Gastrocnemius medialis (tissue), 4 donors: Measurements from ENCODE around the gene ZNF383. TPM values are rescaled to one million over a fixed set of nuclear protein-coding genes. Genes with fewer than 3 reads are reported as not detected.
A peak's percentile ranks its signal among the peaks of the same experiment; 100 is the strongest.

Experiments
- ATAC-seq, 2 donors: fragments of 150-250 bp; one replicate each; pipeline ENCODE4 v1.9.1; 2016
- DNase-seq, 2 donors: peaks; one replicate each; pipeline ENCODE4 v3.0.0-alpha.2; 2019
- H3K27ac ChIP-seq, 4 donors: fragments of 200-600 bp; sonication (generic); 1 replicate in 1 of 4; 2 replicates in 3 of 4; pipeline ENCODE4 v1.5.1; 2016 to 2018; ENCODE audit warnings: mild to moderate bottlenecking in 2 of 4, moderate library complexity in 1 of 4
- H3K27me3 ChIP-seq, 3 donors: fragments of 200-600 bp; sonication (generic) in 2 of 3; 1 replicate in 1 of 3; 2 replicates in 2 of 3; pipeline versions ENCODE4 v1.5.1 to v1.6.0; 2016 to 2019; ENCODE audit warnings: mild to moderate bottlenecking in 1 of 3, moderate library complexity in 1 of 3
- H3K36me3 ChIP-seq, 2 donors: fragments of 200-600 bp; sonication (generic) in 1 of 2; one replicate each; pipeline ENCODE4 v1.5.1; 2017 to 2018
- H3K4me1 ChIP-seq, 2 donors: fragments of 200-600 bp; sonication (generic) in 1 of 2; one replicate each; pipeline ENCODE4 v1.5.1; 2016 to 2017; ENCODE audit warnings: mild to moderate bottlenecking in 2 of 2
- H3K4me3 ChIP-seq, 4 donors: fragments of 200-600 bp; sonication (generic) in 3 of 4; 1 replicate in 1 of 4; 2 replicates in 3 of 4; pipeline ENCODE4 v1.5.1; 2016 to 2019; ENCODE audit warnings: mild to moderate bottlenecking in 2 of 4
- H3K9me3 ChIP-seq, 3 donors: fragments of 200-600 bp; sonication (generic) in 2 of 3; 1 replicate in 1 of 3; 2 replicates in 2 of 3; pipeline ENCODE4 v1.5.1; 2016 to 2019
- POLR2A ChIP-seq, 2 donors: fragments of 450-650 bp; IDR thresholded peaks; one replicate each; pipeline ENCODE4 v1.6.1; 2017; ENCODE audit warnings: antibody characterized with exemption in 2 of 2, mild to moderate bottlenecking in 2 of 2, moderate library complexity in 2 of 2
- in situ Hi-C, 4 donors: fragments of 200-750 bp; cut with MboI; loops; one replicate each; pipeline versions ENCODE4 v1.15.0 to v1.8.0; 2017; ENCODE audit warnings: low sequenced_read_pairs in 4 of 4
- intact Hi-C: fragments of 100-400 bp; cut with DNase I; formaldehyde crosslinking; loops from one replicate; pipeline ENCODE4 v1.15.1; 2023; ENCODE audit warnings: low total_unique reads
- total RNA-seq, 4 donors: library from RNA; depleted of rRNA; stranded (reverse); fragments of >200 nt; gene quantifications; one replicate each; pipeline versions ENCODE4 v1.1.0 to v1.2.3, GENCODE V29; 2016
- TF ChIP-seq, protein P1 (sequence below), 5 experiments: fragments of 450-650 bp in 3 of 5; fragments of 200-600 bp in 2 of 5; sonication (generic) in 2 of 5; IDR thresholded peaks in 4 of 5; conservative IDR thresholded peaks in 1 of 5; 1 replicate in 4 of 5; 2 replicates in 1 of 5; pipeline ENCODE4 v1.5.1; 2016 to 2019; ENCODE audit warnings: antibody characterized with exemption in 5 of 5, mild to moderate bottlenecking in 3 of 5, moderate library complexity in 3 of 5

ZNF383 gene
- total RNA-seq, 4 donors from 2014 or later = 2.3 to 8.4 (median 4.0) TPM

- no peak overlapping the region for H3K4me3 ChIP-seq
- no peaks in the 10 kb centered on the region for H3K9me3 ChIP-seq
- no peak for TF ChIP-seq POLR2A (IDR thresholded peaks at IDR 0.05)
- TF ChIP-seq, protein P1, sequence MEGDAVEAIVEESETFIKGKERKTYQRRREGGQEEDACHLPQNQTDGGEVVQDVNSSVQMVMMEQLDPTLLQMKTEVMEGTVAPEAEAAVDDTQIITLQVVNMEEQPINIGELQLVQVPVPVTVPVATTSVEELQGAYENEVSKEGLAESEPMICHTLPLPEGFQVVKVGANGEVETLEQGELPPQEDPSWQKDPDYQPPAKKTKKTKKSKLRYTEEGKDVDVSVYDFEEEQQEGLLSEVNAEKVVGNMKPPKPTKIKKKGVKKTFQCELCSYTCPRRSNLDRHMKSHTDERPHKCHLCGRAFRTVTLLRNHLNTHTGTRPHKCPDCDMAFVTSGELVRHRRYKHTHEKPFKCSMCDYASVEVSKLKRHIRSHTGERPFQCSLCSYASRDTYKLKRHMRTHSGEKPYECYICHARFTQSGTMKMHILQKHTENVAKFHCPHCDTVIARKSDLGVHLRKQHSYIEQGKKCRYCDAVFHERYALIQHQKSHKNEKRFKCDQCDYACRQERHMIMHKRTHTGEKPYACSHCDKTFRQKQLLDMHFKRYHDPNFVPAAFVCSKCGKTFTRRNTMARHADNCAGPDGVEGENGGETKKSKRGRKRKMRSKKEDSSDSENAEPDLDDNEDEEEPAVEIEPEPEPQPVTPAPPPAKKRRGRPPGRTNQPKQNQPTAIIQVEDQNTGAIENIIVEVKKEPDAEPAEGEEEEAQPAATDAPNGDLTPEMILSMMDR (IDR thresholded peaks at IDR 0.05 in 4 of 5, conservative IDR thresholded peaks at IDR 0.05 in 1 of 5) = no peak
- intact Hi-C loops (no loop called here), in situ Hi-C loops (no loop called here)
- DNase-seq (no peak), ATAC-seq (no peak)
- no peaks in the 10 kb centered on the region for H3K4me1 ChIP-seq
- H3K27ac ChIP-seq = no peak overlapping the region
- H3K36me3 ChIP-seq = peaks cover 3 to 94% of the 10 kb centered on the region in 2 donors
- H3K27me3 ChIP-seq = no peaks in the 10 kb centered on the region
These were observed 20.2 kb upstream of the ZNF383 start for GRCh38 chr19:37197768-37198167.

- Histone ChIP-seq H3K9me3 (no peaks in the 10 kb centered on the region), H3K27ac (peak overlapping the region; percentile 89 to 93 (median 91)), H3K27me3 (no peaks in the 10 kb centered on the region), H3K4me3 (peak overlapping the region; percentile 82 to 92 (median 88)), H3K4me1 (peaks cover 3 to 11% of the 10 kb centered on the region in 2 donors), H3K36me3 (peaks cover 8 to 30% of the 10 kb centered on the region in 2 donors)
- DNase-seq = no peak
- intact Hi-C loops = loop anchor here (2.0 to 10.0 kb wide), 8 partner anchors 115 to 1003 kb away; partner anchors contain the start of genes ZNF146, ZNF345, ZNF529 and ZNF540
- in situ Hi-C loops = loop anchor here in 1 of 4 donors (25.0 kb wide), 1 partner anchor 245 kb away; the partner anchor contains the start of genes ZNF569 and ZNF570
- no peak for ATAC-seq
- no peak for TF ChIP-seq POLR2A (IDR thresholded peaks at IDR 0.05)
- TF ChIP-seq, protein P1 (IDR thresholded peaks at IDR 0.05 in 4 of 5, conservative IDR thresholded peaks at IDR 0.05 in 1 of 5) = no peak
These were observed 587 bp upstream of the ZNF383 start for GRCh38 chr19:37217480-37217774.

DNA sequence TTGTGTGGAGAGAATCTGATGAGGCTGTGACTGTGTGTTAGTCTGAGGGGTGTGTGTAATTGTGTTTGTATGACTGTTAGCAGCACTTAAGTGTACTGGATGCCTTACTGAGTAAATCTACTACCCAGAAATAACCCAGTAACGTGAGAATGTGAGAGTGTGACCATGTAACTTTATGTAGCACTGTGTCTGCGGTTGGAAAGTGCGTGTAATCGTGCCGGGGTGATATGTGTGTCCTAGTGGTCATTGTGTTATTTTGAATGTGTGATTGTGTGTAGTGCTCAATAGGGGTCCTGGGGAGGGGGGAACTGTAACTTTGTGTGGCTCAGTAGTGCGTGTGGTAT lies 550 bp downstream of the ZNF383 start:
- DNase-seq (peak; percentile 15 to 28), ATAC-seq (peak; percentile 73 to 84)
- TF ChIP-seq, protein P1 (IDR thresholded peaks at IDR 0.05 in 4 of 5, conservative IDR thresholded peaks at IDR 0.05 in 1 of 5) = peak in 1 of 5 experiments; percentile 10
- TF ChIP-seq POLR2A (IDR thresholded peaks at IDR 0.05) = peak; percentile 33 to 42
- H3K27me3 ChIP-seq = no peaks in the 10 kb centered on the region
- peaks cover 9 to 39% of the 10 kb centered on the region in 2 donors for H3K36me3 ChIP-seq
- H3K9me3 ChIP-seq = no peaks in the 10 kb centered on the region
- H3K4me1 ChIP-seq = peaks cover 3 to 11% of the 10 kb centered on the region in 2 donors
- peak overlapping the region; percentile 89 to 93 (median 91) for H3K27ac ChIP-seq
- in situ Hi-C loops (loop anchor here in 1 of 4 donors (25.0 kb wide), 1 partner anchor 244 kb away; the partner anchor contains the start of genes ZNF569 and ZNF570), intact Hi-C loops (loop anchor here (1.0 to 10.0 kb wide), 11 partner anchors 8 to 1004 kb away; partner anchors contain the start of genes ZFP30, ZNF146, ZNF345 and ZNF527)
- H3K4me3 ChIP-seq = peak overlapping the region; percentile 82 to 92 (median 88)

GRCh38 chr19:37220383-37220782 lies 2.4 kb downstream of the ZNF383 start:
- H3K4me3 ChIP-seq = no peak overlapping the region
- H3K27me3 ChIP-seq = no peaks in the 10 kb centered on the region
- intact Hi-C loops = no loop called here
- H3K36me3 ChIP-seq = peaks cover 15 to 51% of the 10 kb centered on the region in 2 donors
- peaks cover 0 to 8% (median 0%) of the 10 kb centered on the region in 3 donors for H3K9me3 ChIP-seq
- no peak for TF ChIP-seq POLR2A (IDR thresholded peaks at IDR 0.05)
- TF ChIP-seq, protein P1 (IDR thresholded peaks at IDR 0.05 in 4 of 5, conservative IDR thresholded peaks at IDR 0.05 in 1 of 5) = no peak
- no peak overlapping the region for H3K27ac ChIP-seq
- in situ Hi-C loops = loop anchor here in 1 of 4 donors (25.0 kb wide), 1 partner anchor 242 kb away; the partner anchor contains the start of genes ZNF569 and ZNF570
- peaks cover 3 to 11% of the 10 kb centered on the region in 2 donors for H3K4me1 ChIP-seq
- ATAC-seq = no peak
- no peak for DNase-seq
